Inflammatory macrophage treated with lipopolysaccharide for 1 hour (primary cell): Measurements from ENCODE around the gene NAV2.
A peak's percentile ranks its signal among the peaks of the same experiment; 100 is the strongest.

ENCODE experiments used
- DNase-seq, 2 donors: peaks; one replicate each; pipeline ENCODE4 v3.0.0-alpha.2; 2020 to 2022

NAV2 gene

GRCh38 chr11:19715373-19715772 lies 2.7 kb downstream of the NAV2 start:
- peak; percentile 40 to 86 for DNase-seq

- DNase-seq = no peak
These were observed 5.4 kb downstream of the NAV2 start for GRCh38 chr11:19718051-19718450.

GRCh38 chr11:19718951-19719350 lies 6.3 kb downstream of the NAV2 start:
- DNase-seq = no peak

- DNase-seq = no peak
These were observed 7.3 kb downstream of the NAV2 start for GRCh38 chr11:19719960-19720359.

GRCh38 chr11:19721176-19721575 lies 8.5 kb downstream of the NAV2 start:
- DNase-seq = peak; percentile 74 to 94

- no peak for DNase-seq
These were observed 10.1 kb downstream of the NAV2 start for GRCh38 chr11:19722702-19723101.

- no peak for DNase-seq
These were observed 11.1 kb downstream of the NAV2 start for GRCh38 chr11:19723572-19724342.

GRCh38 chr11:19724765-19725164 lies 12.1 kb downstream of the NAV2 start:
- DNase-seq = no peak

GRCh38 chr11:19725379-19726079 lies 12.9 kb downstream of the NAV2 start:
- no peak for DNase-seq

GRCh38 chr11:19727246-19727645 lies 14.6 kb downstream of the NAV2 start:
- DNase-seq = peak; percentile 59 to 91

GRCh38 chr11:19728436-19728835 lies 15.8 kb downstream of the NAV2 start:
- peak; percentile 67 to 96 for DNase-seq

- no peak for DNase-seq
These were observed 16.5 kb downstream of the NAV2 start for GRCh38 chr11:19729141-19729540.

- DNase-seq = no peak
These were observed 17.7 kb downstream of the NAV2 start for GRCh38 chr11:19730373-19730772.

GRCh38 chr11:19734171-19734570 lies 21.5 kb downstream of the NAV2 start:
- DNase-seq = no peak

- no peak for DNase-seq
These were observed 22.7 kb downstream of the NAV2 start for GRCh38 chr11:19735157-19735908.

- no peak for DNase-seq
These were observed 23.4 kb downstream of the NAV2 start for GRCh38 chr11:19735909-19736498.

- DNase-seq = no peak
These were observed 24.2 kb downstream of the NAV2 start for GRCh38 chr11:19736831-19737230.

GRCh38 chr11:19737575-19737974 lies 24.9 kb downstream of the NAV2 start:
- DNase-seq = no peak

GRCh38 chr11:19738124-19738523 lies 25.5 kb downstream of the NAV2 start:
- DNase-seq = no peak

GRCh38 chr11:19739872-19740271 lies 27.2 kb downstream of the NAV2 start:
- no peak for DNase-seq

- DNase-seq = no peak
These were observed 27.9 kb downstream of the NAV2 start for GRCh38 chr11:19740586-19740985.

- DNase-seq = peak; percentile 56 to 82
These were observed 30.1 kb downstream of the NAV2 start for GRCh38 chr11:19742588-19743292.

- no peak for DNase-seq
These were observed 31.0 kb downstream of the NAV2 start for GRCh38 chr11:19743622-19744021.
